AG04450 (cell line): ENCODE data around the gene PTPRT. TPM values are rescaled to one million over a fixed set of nuclear protein-coding genes. Genes with fewer than 3 reads are reported as not detected.

ENCODE experiments used
- CTCF ChIA-PET: fragments of 300-600, 350-600 bp; formaldehyde crosslinking; extraction: SDS; loops from one replicate; lab custom pipeline; 2022; ENCODE audit warnings: antibody characterized with exemption, inconsistent platforms; lab: Charles Lee
- POLR2A ChIA-PET: fragments of 350-600 bp; formaldehyde crosslinking; extraction: SDS; loops from one replicate; lab custom pipeline; 2021; ENCODE audit warnings: antibody characterized with exemption, inconsistent platforms; lab: Yijun Ruan, JAX
- DNase-seq: peaks from one replicate; pipeline ENCODE4 v3.0.0-alpha.2; 2011; ENCODE audit warnings: low read depth, low spot score
- H3K27ac ChIP-seq: one replicate; pipeline ENCODE4 v1.5.1; 2012; ENCODE audit warnings: low read depth, low read length, control low read depth
- H3K27me3 ChIP-seq: one replicate; pipeline ENCODE4 v1.6.0; 2012; ENCODE audit warnings: low read length; ENCODE audit not compliant: control insufficient read depth, insufficient read depth
- H3K4me3 ChIP-seq: 2 replicates; pipeline ENCODE4 v1.5.1; 2011; ENCODE audit warnings: mild to moderate bottlenecking, low read depth, low read length, control low read depth
- H3K9me3 ChIP-seq: 2 replicates; pipeline ENCODE4 v1.5.1; 2012; ENCODE audit warnings: low read length; ENCODE audit not compliant: control insufficient read depth, insufficient read depth
- polyA minus RNA-seq: library from RNA; depleted of rRNA, polyadenylated mRNA; stranded (reverse); fragments of >200 nt; gene quantifications from 2 replicates; pipeline ENCODE4 v1.2.3, GENCODE V29; 2011; rRNA and poly(A)+ RNA removed
- polyA plus RNA-seq: library from polyadenylated mRNA; depleted of rRNA; stranded (reverse); fragments of >200 nt; gene quantifications from 2 replicates; pipeline ENCODE4 v1.2.3, GENCODE V29; 2011; rRNA removed
- TF ChIP-seq, protein P1 (sequence below): IDR thresholded peaks from 2 replicates; pipeline ENCODE4 v1.5.1; 2011; ENCODE audit warnings: low read depth, low read length, control low read depth, inconsistent platforms

The PTPRT gene
- polyA plus RNA-seq, result not detected in 2 replicates
- polyA minus RNA-seq, result not detected in 2 replicates

DNA sequence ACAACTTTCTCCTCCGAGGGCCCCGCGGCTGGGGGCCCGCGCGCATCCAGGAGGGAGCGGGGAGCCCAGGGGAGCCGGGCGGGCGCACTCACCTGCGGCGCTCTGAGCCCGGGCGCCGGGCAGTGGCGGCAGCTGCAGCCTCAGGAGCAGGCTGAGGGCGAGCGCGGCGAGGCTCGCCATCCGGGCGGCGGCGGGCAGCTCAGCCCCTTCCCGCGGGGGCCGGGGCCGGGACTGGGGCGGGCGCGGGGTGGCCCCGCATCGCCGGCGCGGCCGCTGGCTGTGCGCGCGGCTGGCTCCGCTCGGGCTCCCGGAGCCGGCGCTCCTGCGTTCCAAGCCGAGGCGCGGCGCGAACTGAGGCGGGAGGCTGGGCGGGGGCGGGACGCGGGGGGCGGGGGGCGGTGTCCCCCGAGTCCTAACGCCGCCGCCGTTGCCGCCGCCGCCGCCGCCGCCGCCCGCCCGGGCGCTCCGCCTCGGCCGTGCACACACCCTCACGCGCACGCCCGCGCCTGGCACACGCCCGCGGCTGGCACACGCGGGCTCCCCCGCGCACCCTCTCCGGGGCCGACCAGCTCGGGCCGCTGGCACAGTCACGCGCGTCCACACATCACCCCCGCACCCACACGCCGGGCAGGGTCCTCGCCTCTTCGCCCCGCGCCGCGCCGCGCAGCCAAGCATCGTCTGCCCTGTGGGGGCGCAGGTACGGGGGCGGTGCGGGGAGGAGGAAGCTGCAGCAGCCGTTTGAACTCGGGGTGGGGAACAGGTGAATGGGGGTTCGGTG is at the start of gene PTPRT:
Gene PTPRT (minus strand): TSS at position 353 of the 778 bp plus-strand sequence. CDS start 173 bp downstream, at position 180.
- ChIA-PET CTCF (interaction anchor here (1.1 to 4.9 kb wide), 2 partner anchors 1451 kb away, joined by 3 to 33 read pairs; no protein-coding TSS in a partner anchor), POLR2A (no interaction called here)
- TF ChIP-seq, protein P1, sequence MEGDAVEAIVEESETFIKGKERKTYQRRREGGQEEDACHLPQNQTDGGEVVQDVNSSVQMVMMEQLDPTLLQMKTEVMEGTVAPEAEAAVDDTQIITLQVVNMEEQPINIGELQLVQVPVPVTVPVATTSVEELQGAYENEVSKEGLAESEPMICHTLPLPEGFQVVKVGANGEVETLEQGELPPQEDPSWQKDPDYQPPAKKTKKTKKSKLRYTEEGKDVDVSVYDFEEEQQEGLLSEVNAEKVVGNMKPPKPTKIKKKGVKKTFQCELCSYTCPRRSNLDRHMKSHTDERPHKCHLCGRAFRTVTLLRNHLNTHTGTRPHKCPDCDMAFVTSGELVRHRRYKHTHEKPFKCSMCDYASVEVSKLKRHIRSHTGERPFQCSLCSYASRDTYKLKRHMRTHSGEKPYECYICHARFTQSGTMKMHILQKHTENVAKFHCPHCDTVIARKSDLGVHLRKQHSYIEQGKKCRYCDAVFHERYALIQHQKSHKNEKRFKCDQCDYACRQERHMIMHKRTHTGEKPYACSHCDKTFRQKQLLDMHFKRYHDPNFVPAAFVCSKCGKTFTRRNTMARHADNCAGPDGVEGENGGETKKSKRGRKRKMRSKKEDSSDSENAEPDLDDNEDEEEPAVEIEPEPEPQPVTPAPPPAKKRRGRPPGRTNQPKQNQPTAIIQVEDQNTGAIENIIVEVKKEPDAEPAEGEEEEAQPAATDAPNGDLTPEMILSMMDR, result no peak
- Histone ChIP-seq H3K27ac (no peak within 1 kb of the TSS), H3K4me3 (no peak within 1 kb of the TSS), H3K27me3 (peaks cover 14% of the 10 kb centered on the region), H3K9me3 (no peaks in the 10 kb centered on the region)
- no peak for DNase-seq

DNA sequence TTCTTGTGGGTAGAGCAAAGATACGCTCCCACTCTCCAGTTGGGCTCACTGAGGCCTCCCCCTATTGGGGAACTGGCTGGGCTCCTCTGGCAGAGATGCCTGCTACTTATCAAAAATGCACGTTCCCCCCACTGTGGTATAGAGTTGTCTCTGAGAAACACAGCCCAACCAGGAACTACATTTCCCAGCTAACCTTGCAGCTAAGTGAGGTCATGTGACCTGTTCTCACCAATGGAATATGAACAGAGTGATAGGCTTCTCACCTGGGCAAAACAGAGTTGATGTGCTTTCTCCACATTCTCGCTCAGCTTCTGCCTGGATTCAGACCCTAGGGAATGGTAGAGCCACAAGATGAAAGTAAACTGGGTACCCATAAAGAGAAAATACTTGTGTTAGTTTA is 49.1 kb upstream of the PTPRT start:
- Histone ChIP-seq H3K9me3 (no peaks in the 10 kb centered on the region), H3K27ac (no peak overlapping the region), H3K4me3 (no peak overlapping the region), H3K27me3 (no peaks in the 10 kb centered on the region)
- TF ChIP-seq, protein P1, result no peak
- CTCF ChIA-PET, result no interaction called here
- POLR2A ChIA-PET, result no interaction called here
- DNase-seq, result no peak

DNA sequence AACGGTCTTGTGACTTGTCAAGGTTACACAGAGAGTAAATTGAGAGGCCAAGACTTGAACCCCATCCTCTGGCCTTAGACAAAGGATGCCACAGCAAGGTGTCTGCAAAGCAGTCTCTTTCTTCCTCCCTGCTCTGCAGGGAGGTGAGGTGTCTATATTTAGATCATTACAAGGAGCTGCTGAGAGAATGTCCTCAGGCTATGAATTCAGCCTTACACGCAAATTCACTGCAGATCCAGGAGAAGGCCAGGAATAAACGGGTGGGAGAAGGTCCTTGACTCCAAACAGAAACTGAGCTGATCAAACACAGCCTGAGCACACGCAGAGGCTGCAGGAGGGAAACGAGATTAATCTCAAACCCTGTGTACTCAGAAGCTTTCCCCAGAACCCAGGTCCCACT is 48.6 kb upstream of the PTPRT start:
- no peak for DNase-seq
- POLR2A ChIA-PET, result no interaction called here
- H3K27ac ChIP-seq, result no peak overlapping the region
- CTCF ChIA-PET, result no interaction called here
- no peaks in the 10 kb centered on the region for H3K27me3 ChIP-seq
- no peak overlapping the region for H3K4me3 ChIP-seq
- no peaks in the 10 kb centered on the region for H3K9me3 ChIP-seq
- TF ChIP-seq, protein P1, result no peak

DNA sequence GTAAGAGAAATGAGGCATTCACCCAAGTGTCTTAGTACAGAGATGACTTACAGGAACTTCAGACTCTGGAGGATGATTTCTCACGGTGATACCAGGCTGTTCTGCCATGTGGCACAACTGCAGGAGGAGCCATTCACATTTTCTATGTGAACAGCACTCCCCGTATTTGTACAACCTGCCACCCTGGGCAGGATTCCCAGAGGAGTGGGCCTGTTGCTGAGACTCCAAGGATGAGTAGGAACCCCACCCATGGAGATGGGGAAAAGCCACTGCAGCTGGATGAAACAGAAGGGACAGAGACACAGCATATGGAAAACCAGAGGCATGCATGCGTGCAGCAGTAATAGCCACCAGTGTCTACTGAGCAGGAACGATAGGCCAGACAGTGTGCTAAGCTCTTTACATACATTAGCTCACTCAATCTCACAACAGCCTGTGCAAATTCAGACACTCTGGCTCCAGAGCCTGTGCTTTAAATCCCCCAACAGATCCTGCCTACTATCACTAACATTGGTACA is 48.0 kb upstream of the PTPRT start:
- no peak overlapping the region for H3K27ac ChIP-seq
- TF ChIP-seq, protein P1, result no peak
- no peaks in the 10 kb centered on the region for H3K27me3 ChIP-seq
- ChIA-PET POLR2A (no interaction called here), CTCF (no interaction called here)
- H3K9me3 ChIP-seq, result no peaks in the 10 kb centered on the region
- no peak for DNase-seq
- H3K4me3 ChIP-seq, result no peak overlapping the region

DNA sequence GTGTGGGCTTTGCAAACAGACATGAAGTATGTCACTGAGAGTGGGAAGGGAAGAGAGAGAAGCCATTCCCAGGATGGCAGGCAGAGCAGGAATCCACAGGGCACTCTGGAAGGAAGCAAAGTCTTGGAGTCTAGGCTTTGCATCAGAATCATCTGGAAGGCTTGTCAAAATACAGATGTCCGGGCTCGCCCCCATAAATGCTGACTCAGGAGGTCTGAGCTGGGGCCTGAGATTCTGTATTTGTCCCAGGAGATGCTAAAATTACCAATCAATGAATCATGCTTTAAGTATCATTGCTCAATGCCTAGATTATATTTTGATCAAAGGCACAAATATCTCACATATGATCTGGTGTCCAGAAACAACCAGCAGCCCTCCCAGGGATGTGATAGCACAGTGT is 46.3 kb upstream of the PTPRT start:
- DNase-seq, result no peak
- no peaks in the 10 kb centered on the region for H3K9me3 ChIP-seq
- H3K4me3 ChIP-seq, result no peak overlapping the region
- TF ChIP-seq, protein P1, result no peak
- H3K27me3 ChIP-seq, result no peaks in the 10 kb centered on the region
- CTCF ChIA-PET, result no interaction called here
- POLR2A ChIA-PET, result no interaction called here
- H3K27ac ChIP-seq, result no peak overlapping the region
